ENCODE measurements around the gene JADE1. TPM values are rescaled to one million over a fixed set of nuclear protein-coding genes. Genes with fewer than 3 reads are reported as not detected.

Gene JADE1
- total and polyA plus RNA-seq, 2 of the 4 experiments (the other 2 are of a cell fraction): 13.8 to 32.6 TPM

GRCh38 chr4:128800284-128800683 is 9.2 kb upstream of the JADE1 start:
- intact Hi-C loops (cut with micrococcal nuclease) (no loop called here), in situ Hi-C loops (cut with MboI; ENCODE audit: low sequenced_read_pairs) (loop anchor here (10.0 kb wide), 1 partner anchor 225 kb away; no protein-coding TSS in a partner anchor), dilution Hi-C loops (cut with HindIII; ENCODE audit: low sequenced_read_pairs, unreplicated experiment) (no loop called here)
- H3K9me3 ChIP-seq (ENCODE audit: control insufficient read depth, insufficient read depth, low read length): no peaks in the 10 kb centered on the region
- no peak overlapping the region for H2AK9ac ChIP-seq (replicated peaks; ENCODE audit: low read depth, low read length, poor library complexity)
- H3K23ac ChIP-seq (ENCODE audit: low read depth, low read length): no peak overlapping the region
- H4K5ac ChIP-seq (ENCODE audit: low read depth, low read length): no peak overlapping the region
- no peak overlapping the region for H3K4me2 ChIP-seq (ENCODE audit: low read depth, low read length)
- no peak overlapping the region for H2BK15ac ChIP-seq (ENCODE audit: low read depth, low read length)
- no peak overlapping the region for H3K4me3 ChIP-seq (ENCODE audit: insufficient read depth, low read depth, low read length)
- H2BK20ac ChIP-seq (ENCODE audit: low read depth, low read length): no peak overlapping the region
- no peaks in the 10 kb centered on the region for H4K20me1 ChIP-seq (ENCODE audit: insufficient read depth, low read length)
- H4K91ac ChIP-seq (ENCODE audit: insufficient read depth, low read depth, low read length): no peak overlapping the region
- H2BK5ac ChIP-seq (ENCODE audit: low read depth, low read length, poor library complexity, severe bottlenecking): no peak overlapping the region
- H2BK120ac ChIP-seq (ENCODE audit: low read depth, low read length): no peak overlapping the region
- H3K14ac ChIP-seq (replicated peaks; ENCODE audit: low read depth, low read length): no peak overlapping the region
- no peak overlapping the region for H3K27ac ChIP-seq (ENCODE audit: insufficient read depth, low read length)
- no peak overlapping the region for H3K4ac ChIP-seq (ENCODE audit: low read depth, low read length)
- H3K18ac ChIP-seq (ENCODE audit: low read depth, low read length): no peak overlapping the region
- no peak overlapping the region for H2AFZ ChIP-seq (replicated peaks; ENCODE audit: low read length, poor library complexity)
- peaks cover 4% of the 10 kb centered on the region; the same call in 1 of the 2 replicates for H3K27me3 ChIP-seq (ENCODE audit: control insufficient read depth, insufficient read depth, low read length)
- no TSS peak for BruUV-seq (replicated peaks)
- H3K9me1 ChIP-seq (ENCODE audit: insufficient read depth, low read length): no peaks in the 10 kb centered on the region
- H3K4me1 ChIP-seq (ENCODE audit: control insufficient read depth, insufficient read depth, low read length): no peaks in the 10 kb centered on the region
- ChIA-PET POLR2A (ENCODE audit: unreplicated experiment) (no interaction called here), CTCF (interaction anchor here (0.6 kb wide), 1 partner anchor 479 kb away, joined by 4 read pairs; no protein-coding TSS in a partner anchor)
- H3K36me3 ChIP-seq (ENCODE audit: control insufficient read depth, insufficient read depth, low read length): no peaks in the 10 kb centered on the region
- no peak for DNase-seq
- no peak overlapping the region for H2AK5ac ChIP-seq (ENCODE audit: low read depth, low read length)
- H3K56ac ChIP-seq (ENCODE audit: extremely low read depth, insufficient read depth, low read length): no peak overlapping the region
- TF ChIP-seq NFE2L2 (IDR thresholded peaks at IDR 0.05; ENCODE audit: low read depth, low read length) (no peak), CHD1 (IDR thresholded peaks at IDR 0.05; ENCODE audit: low read depth, low read length) (no peak)
- WGBS, 2 experiments (ENCODE audit: extremely low coverage in 2 of 2, insufficient read length in 1 of 2): 100% methylated on average over 1 of the region's 2 CpGs; no CpG with 5 or more reads in 1 of the 2 experiments
- no peak overlapping the region for H4K8ac ChIP-seq (ENCODE audit: low read depth in 2 of 2, low read length in 2 of 2)
- ATAC-seq (ENCODE audit: low read depth): no peak
- H3K79me1 ChIP-seq (ENCODE audit: low read depth in 1 of 2, low read length in 2 of 2): no peaks in the 10 kb centered on the region
- H3K9ac ChIP-seq (ENCODE audit: low read depth, low read length): no peak overlapping the region
